Measurements from ENCODE around the gene TCHHL1.

The TCHHL1 gene

DNA sequence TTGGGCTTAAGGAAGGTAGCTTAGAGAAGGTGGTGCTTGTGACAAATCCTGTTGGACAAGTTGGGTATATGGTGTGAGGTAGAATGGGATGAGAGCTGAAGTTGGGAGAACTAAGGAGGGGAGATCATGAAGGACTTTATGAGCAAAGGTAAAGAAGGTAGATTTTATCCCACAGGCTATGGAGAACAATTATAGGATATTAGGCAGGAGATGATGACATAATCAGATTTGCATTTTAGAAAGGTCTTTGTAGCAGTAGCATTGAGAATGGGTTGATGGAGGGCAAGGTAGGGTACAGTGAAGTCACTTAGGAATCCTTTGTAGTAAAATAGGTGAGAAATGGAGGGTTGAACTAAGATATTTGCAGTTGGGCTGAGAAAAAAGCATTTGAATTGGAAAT lies 41.3 kb upstream of the TCHHL1 start:
- no peak for ATAC-seq
- TF ChIP-seq BACH2 (CRISPR knock-in tag; IDR thresholded peaks at IDR 0.05; ENCODE audit: borderline replicate concordance) (no peak), ZFP30 (CRISPR knock-in tag; IDR thresholded peaks at IDR 0.05) (no peak), TOX (CRISPR knock-in tag; IDR thresholded peaks at IDR 0.05; ENCODE audit: borderline replicate concordance) (no peak), ISL1 (CRISPR knock-in tag; IDR thresholded peaks at IDR 0.05) (no peak), ZNF70 (CRISPR knock-in tag; IDR thresholded peaks at IDR 0.05) (no peak), OSR1 (CRISPR knock-in tag; IDR thresholded peaks at IDR 0.05) (no peak), ARNTL (CRISPR knock-in tag; IDR thresholded peaks at IDR 0.05; ENCODE audit: borderline replicate concordance, low read depth) (no peak), GLIS3 (CRISPR knock-in tag; IDR thresholded peaks at IDR 0.05) (no peak), TCF4 (CRISPR knock-in tag; IDR thresholded peaks at IDR 0.05; ENCODE audit: borderline replicate concordance) (no peak)
- TF ChIP-seq, protein P1, sequence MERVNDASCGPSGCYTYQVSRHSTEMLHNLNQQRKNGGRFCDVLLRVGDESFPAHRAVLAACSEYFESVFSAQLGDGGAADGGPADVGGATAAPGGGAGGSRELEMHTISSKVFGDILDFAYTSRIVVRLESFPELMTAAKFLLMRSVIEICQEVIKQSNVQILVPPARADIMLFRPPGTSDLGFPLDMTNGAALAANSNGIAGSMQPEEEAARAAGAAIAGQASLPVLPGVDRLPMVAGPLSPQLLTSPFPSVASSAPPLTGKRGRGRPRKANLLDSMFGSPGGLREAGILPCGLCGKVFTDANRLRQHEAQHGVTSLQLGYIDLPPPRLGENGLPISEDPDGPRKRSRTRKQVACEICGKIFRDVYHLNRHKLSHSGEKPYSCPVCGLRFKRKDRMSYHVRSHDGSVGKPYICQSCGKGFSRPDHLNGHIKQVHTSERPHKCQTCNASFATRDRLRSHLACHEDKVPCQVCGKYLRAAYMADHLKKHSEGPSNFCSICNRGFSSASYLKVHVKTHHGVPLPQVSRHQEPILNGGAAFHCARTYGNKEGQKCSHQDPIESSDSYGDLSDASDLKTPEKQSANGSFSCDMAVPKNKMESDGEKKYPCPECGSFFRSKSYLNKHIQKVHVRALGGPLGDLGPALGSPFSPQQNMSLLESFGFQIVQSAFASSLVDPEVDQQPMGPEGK (CRISPR knock-in tag; IDR thresholded peaks at IDR 0.05; ENCODE audit: borderline replicate concordance) = no peak

DNA sequence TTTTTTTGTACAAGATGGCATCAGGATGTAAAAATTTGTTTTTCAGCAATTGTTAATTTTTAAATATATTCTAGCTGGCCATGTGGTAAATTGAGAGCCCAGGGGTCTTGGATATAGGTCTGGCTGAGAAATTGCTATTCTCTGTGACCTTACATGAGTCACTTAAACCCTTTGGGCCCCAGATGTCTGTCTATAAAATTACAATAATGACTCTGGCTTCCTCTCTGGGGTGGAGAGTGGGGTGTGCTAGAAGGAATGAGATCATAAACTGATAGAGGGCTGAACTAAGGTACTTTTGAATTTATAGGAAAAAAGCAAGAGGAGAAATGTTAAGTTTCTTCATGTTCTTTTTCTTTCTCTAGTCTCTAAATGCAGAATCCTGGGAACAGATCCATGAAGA lies 38.8 kb upstream of the TCHHL1 start:
- no peak for TF ChIP-seq PPARA (CRISPR knock-in tag; IDR thresholded peaks at IDR 0.05; ENCODE audit: borderline replicate concordance)
- no peak for TF ChIP-seq RARB (CRISPR knock-in tag; IDR thresholded peaks at IDR 0.05)
- TF ChIP-seq SNAI2 (CRISPR knock-in tag; IDR thresholded peaks at IDR 0.05) = no peak
- no peak for TF ChIP-seq ZFP3 (CRISPR knock-in tag; IDR thresholded peaks at IDR 0.05)
- TF ChIP-seq ZNF565 (CRISPR knock-in tag; conservative IDR thresholded peaks at IDR 0.05; ENCODE audit: low read depth) = no peak
- TF ChIP-seq, protein P2, sequence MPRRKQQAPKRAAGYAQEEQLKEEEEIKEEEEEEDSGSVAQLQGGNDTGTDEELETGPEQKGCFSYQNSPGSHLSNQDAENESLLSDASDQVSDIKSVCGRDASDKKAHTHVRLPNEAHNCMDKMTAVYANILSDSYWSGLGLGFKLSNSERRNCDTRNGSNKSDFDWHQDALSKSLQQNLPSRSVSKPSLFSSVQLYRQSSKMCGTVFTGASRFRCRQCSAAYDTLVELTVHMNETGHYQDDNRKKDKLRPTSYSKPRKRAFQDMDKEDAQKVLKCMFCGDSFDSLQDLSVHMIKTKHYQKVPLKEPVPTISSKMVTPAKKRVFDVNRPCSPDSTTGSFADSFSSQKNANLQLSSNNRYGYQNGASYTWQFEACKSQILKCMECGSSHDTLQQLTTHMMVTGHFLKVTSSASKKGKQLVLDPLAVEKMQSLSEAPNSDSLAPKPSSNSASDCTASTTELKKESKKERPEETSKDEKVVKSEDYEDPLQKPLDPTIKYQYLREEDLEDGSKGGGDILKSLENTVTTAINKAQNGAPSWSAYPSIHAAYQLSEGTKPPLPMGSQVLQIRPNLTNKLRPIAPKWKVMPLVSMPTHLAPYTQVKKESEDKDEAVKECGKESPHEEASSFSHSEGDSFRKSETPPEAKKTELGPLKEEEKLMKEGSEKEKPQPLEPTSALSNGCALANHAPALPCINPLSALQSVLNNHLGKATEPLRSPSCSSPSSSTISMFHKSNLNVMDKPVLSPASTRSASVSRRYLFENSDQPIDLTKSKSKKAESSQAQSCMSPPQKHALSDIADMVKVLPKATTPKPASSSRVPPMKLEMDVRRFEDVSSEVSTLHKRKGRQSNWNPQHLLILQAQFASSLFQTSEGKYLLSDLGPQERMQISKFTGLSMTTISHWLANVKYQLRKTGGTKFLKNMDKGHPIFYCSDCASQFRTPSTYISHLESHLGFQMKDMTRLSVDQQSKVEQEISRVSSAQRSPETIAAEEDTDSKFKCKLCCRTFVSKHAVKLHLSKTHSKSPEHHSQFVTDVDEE (CRISPR knock-in tag; IDR thresholded peaks at IDR 0.05) = no peak
- no peak for TF ChIP-seq ZFP30 (CRISPR knock-in tag; IDR thresholded peaks at IDR 0.05)
- TF ChIP-seq BACH2 (CRISPR knock-in tag; IDR thresholded peaks at IDR 0.05; ENCODE audit: borderline replicate concordance) = no peak

DNA sequence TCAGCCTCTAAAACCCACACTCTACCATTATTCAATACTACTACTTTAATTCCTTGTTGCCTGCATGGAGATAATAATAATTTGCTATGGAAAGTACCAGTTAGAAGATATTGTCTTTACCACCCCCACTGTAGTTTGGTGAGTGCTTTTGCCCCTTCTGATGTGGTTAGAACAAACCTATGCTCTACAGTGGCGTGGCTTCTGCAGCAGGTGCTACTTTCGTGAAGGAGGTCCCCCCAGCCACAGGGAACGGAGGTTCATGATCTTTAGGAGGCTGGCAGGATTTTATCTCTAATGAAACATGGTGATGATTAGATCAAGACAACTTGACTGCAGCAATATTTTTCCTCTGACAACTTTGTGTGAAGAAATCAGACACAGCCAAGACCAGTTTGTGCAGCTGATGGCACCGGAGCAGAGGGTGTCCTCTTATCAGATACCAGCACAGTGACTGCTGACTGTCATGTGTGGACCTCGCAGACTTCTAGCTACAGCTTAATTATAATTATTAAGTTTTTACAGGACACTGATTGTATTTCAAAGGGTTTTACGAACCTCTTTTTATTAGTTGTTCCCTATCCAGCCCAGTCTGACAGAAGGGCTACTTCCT lies 37.1 kb upstream of the TCHHL1 start:
- ATAC-seq = no peak
- TF ChIP-seq ARNTL (CRISPR knock-in tag; IDR thresholded peaks at IDR 0.05; ENCODE audit: borderline replicate concordance, low read depth) (no peak), ZFP3 (CRISPR knock-in tag; IDR thresholded peaks at IDR 0.05) (no peak), RARB (CRISPR knock-in tag; IDR thresholded peaks at IDR 0.05) (no peak), ZNF565 (CRISPR knock-in tag; conservative IDR thresholded peaks at IDR 0.05; ENCODE audit: low read depth) (no peak), ZNF8 (CRISPR knock-in tag; IDR thresholded peaks at IDR 0.05) (no peak), BACH2 (CRISPR knock-in tag; IDR thresholded peaks at IDR 0.05; ENCODE audit: borderline replicate concordance) (no peak), ZFP30 (CRISPR knock-in tag; IDR thresholded peaks at IDR 0.05) (no peak), ISL1 (CRISPR knock-in tag; IDR thresholded peaks at IDR 0.05) (no peak), SNAI2 (CRISPR knock-in tag; IDR thresholded peaks at IDR 0.05) (no peak), PPARA (CRISPR knock-in tag; IDR thresholded peaks at IDR 0.05; ENCODE audit: borderline replicate concordance) (no peak)
- TF ChIP-seq, protein P3, sequence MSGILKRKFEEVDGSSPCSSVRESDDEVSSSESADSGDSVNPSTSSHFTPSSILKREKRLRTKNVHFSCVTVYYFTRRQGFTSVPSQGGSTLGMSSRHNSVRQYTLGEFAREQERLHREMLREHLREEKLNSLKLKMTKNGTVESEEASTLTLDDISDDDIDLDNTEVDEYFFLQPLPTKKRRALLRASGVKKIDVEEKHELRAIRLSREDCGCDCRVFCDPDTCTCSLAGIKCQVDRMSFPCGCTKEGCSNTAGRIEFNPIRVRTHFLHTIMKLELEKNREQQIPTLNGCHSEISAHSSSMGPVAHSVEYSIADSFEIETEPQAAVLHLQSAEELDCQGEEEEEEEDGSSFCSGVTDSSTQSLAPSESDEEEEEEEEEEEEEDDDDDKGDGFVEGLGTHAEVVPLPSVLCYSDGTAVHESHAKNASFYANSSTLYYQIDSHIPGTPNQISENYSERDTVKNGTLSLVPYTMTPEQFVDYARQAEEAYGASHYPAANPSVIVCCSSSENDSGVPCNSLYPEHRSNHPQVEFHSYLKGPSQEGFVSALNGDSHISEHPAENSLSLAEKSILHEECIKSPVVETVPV (CRISPR knock-in tag; IDR thresholded peaks at IDR 0.05) = no peak
- TF ChIP-seq, protein P1 (CRISPR knock-in tag; IDR thresholded peaks at IDR 0.05; ENCODE audit: borderline replicate concordance) = no peak
- TF ChIP-seq, protein P4, sequence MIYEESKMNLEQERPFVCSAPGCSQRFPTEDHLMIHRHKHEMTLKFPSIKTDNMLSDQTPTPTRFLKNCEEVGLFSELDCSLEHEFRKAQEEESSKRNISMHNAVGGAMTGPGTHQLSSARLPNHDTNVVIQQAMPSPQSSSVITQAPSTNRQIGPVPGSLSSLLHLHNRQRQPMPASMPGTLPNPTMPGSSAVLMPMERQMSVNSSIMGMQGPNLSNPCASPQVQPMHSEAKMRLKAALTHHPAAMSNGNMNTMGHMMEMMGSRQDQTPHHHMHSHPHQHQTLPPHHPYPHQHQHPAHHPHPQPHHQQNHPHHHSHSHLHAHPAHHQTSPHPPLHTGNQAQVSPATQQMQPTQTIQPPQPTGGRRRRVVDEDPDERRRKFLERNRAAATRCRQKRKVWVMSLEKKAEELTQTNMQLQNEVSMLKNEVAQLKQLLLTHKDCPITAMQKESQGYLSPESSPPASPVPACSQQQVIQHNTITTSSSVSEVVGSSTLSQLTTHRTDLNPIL (CRISPR knock-in tag; IDR thresholded peaks at IDR 0.05; ENCODE audit: low read depth) = no peak
- TF ChIP-seq, protein P2 (CRISPR knock-in tag; IDR thresholded peaks at IDR 0.05) = no peak

More for the DNA sequence above, 38.8 kb upstream of the TCHHL1 start:
- no peak for ATAC-seq
